ENCODE data around the gene NECAB2.

NECAB2 gene

GRCh38 chr16:83994703-83995102, 26.7 kb downstream of the NECAB2 start:
- no peak for DNase-seq

GRCh38 chr16:83995754-83996153, 27.7 kb downstream of the NECAB2 start:
- peak; percentile 75 for DNase-seq

- DNase-seq = no peak
These were observed 28.6 kb downstream of the NECAB2 start for GRCh38 chr16:83996481-83997252.

GRCh38 chr16:83998091-83998490, 30.0 kb downstream of the NECAB2 start:
- DNase-seq = no peak

- no peak for DNase-seq
These were observed 33.1 kb downstream of the NECAB2 start for GRCh38 chr16:84000989-84001642.

GRCh38 chr16:84001726-84002125, 33.7 kb downstream of the NECAB2 start:
- no peak for DNase-seq

- no peak for DNase-seq
These were observed 35.0 kb downstream of the NECAB2 start for GRCh38 chr16:84003038-84003437.

- DNase-seq = no peak
These were observed 36.4 kb downstream of the NECAB2 start for GRCh38 chr16:84004442-84004841.

GRCh38 chr16:84005391-84005790, 37.3 kb downstream of the NECAB2 start:
- DNase-seq = no peak

GRCh38 chr16:84007520-84007919, 39.5 kb downstream of the NECAB2 start:
- no peak for DNase-seq

GRCh38 chr16:84007965-84008364, 39.9 kb downstream of the NECAB2 start:
- DNase-seq = no peak

GRCh38 chr16:84009282-84009681, 41.2 kb downstream of the NECAB2 start:
- DNase-seq = no peak

- peak; percentile 90 for DNase-seq
These were observed 45.9 kb downstream of the NECAB2 start for GRCh38 chr16:84013787-84014569.

GRCh38 chr16:84014570-84015327, 46.7 kb downstream of the NECAB2 start:
- DNase-seq = no peak

GRCh38 chr16:84015399-84015798, 47.4 kb downstream of the NECAB2 start:
- no peak for DNase-seq

GRCh38 chr16:84016477-84016876, 48.4 kb downstream of the NECAB2 start:
- DNase-seq = no peak

GRCh38 chr16:84018710-84019109, 50.7 kb downstream of the NECAB2 start:
- no peak for DNase-seq

GRCh38 chr16:84020353-84020752, 52.3 kb downstream of the NECAB2 start:
- no peak for DNase-seq

GRCh38 chr16:84021488-84021887, 53.4 kb downstream of the NECAB2 start:
- DNase-seq = no peak

- DNase-seq = no peak
These were observed 54.6 kb downstream of the NECAB2 start for GRCh38 chr16:84022644-84023043.

GRCh38 chr16:84024854-84025253, 56.8 kb downstream of the NECAB2 start:
- DNase-seq = no peak

GRCh38 chr16:84026606-84027005, 58.6 kb downstream of the NECAB2 start:
- DNase-seq = no peak

GRCh38 chr16:84027625-84028024, 59.6 kb downstream of the NECAB2 start:
- no peak for DNase-seq

Measured in DMS153 (cell line).